Right hindlimb (tissue), 1 donor: ENCODE data around the gene UFM1.
A peak's percentile ranks its signal among the peaks of the same experiment; 100 is the strongest.
"Not testable (repeated sequence)": the region's sequence is repeated elsewhere in the genome, so short reads cannot be mapped to it uniquely, and the experiment has no call there.

Experiments
- DNase-seq: peaks from one replicate; pipeline ENCODE4 v3.0.0-alpha.2; 2018

The UFM1 gene

GRCh38 chr13:38366954-38367645, 17.4 kb downstream of the UFM1 start:
- DNase-seq, result no peak

GRCh38 chr13:38369058-38369457, 19.4 kb downstream of the UFM1 start:
- no peak for DNase-seq

- DNase-seq, result not testable (repeated sequence)
Observed at GRCh38 chr13:38370096-38370495, 20.4 kb downstream of the UFM1 start.

- no peak for DNase-seq
Observed at GRCh38 chr13:38372820-38373383, 23.3 kb downstream of the UFM1 start.

GRCh38 chr13:38376546-38376945, 26.9 kb downstream of the UFM1 start:
- no peak for DNase-seq

- DNase-seq, result peak; percentile 71
Observed at GRCh38 chr13:38381890-38382289, 32.2 kb downstream of the UFM1 start.

- no peak for DNase-seq
Observed at GRCh38 chr13:38382946-38383345, 33.3 kb downstream of the UFM1 start.

- DNase-seq, result no peak
Observed at GRCh38 chr13:38384171-38384570, 34.5 kb downstream of the UFM1 start.

- no peak for DNase-seq
Observed at GRCh38 chr13:38385153-38385891, 35.7 kb downstream of the UFM1 start.

GRCh38 chr13:38386421-38386820, 36.8 kb downstream of the UFM1 start:
- no peak for DNase-seq

GRCh38 chr13:38391341-38391740, 41.7 kb downstream of the UFM1 start:
- no peak for DNase-seq

- DNase-seq, result no peak
Observed at GRCh38 chr13:38394777-38395496, 45.3 kb downstream of the UFM1 start.

GRCh38 chr13:38395497-38395788, 45.8 kb downstream of the UFM1 start:
- DNase-seq, result no peak

- DNase-seq, result no peak
Observed at GRCh38 chr13:38398711-38399493, 49.3 kb downstream of the UFM1 start.

- no peak for DNase-seq
Observed at GRCh38 chr13:38399535-38399934, 49.9 kb downstream of the UFM1 start.

- no peak for DNase-seq
Observed at GRCh38 chr13:38401276-38401675, 51.6 kb downstream of the UFM1 start.

GRCh38 chr13:38405216-38405615, 55.6 kb downstream of the UFM1 start:
- no peak for DNase-seq

- DNase-seq, result no peak
Observed at GRCh38 chr13:38409771-38410170, 60.1 kb downstream of the UFM1 start.

- DNase-seq, result no peak
Observed at GRCh38 chr13:38412266-38412665, 62.6 kb downstream of the UFM1 start.
